IPS-NIHi7 (cell line): ENCODE results near the gene DCN.
A peak's percentile ranks its signal among the peaks of the same experiment; 100 is the strongest.

ENCODE experiments used
- DNase-seq: peaks from one replicate; pipeline ENCODE4 v3.0.0; 2012; ENCODE audit warnings: mixed read lengths; ENCODE audit errors: extremely low spot score

Gene DCN

GRCh38 chr12:91138337-91138920, 44.2 kb downstream of the DCN start:
- DNase-seq: no peak

DNA sequence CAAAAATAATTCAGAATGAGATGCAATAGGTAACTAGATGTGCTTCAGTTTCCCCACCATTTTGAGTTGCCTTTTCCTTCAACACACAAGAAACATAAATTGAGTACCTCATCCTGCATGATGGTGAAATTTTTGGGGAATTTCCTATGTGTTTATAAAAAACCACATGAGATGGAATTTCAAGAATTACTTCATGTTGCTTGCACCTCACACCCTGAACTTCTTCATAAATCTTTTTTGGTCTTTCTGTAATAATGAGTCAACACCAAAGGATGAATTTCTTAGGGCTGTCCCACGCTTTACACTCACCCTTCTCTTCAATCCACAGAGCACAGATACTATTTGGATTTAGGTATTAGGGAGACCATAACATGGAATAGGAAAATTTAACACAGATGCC, 48.7 kb downstream of the DCN start:
- no peak for DNase-seq

GRCh38 chr12:91129662-91130362, 52.8 kb downstream of the DCN start:
- DNase-seq: no peak

DNA sequence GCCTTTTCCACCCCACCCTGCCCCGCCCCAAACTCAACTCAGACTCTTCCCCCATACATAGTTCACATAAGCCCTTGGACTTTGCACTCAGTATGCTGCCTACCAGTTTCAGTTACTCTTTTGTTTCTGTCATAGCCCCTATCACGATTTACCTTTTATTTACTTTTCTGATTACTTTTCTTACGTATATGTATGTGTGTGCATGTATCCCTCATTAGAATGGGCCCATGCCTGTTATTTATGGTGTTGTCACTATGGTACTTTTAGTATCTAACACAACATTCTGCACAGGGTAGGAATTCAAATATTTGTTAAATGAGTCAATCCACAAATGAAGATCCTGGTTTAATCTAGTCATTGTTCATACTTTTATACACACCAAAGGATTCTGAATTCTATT, 54.9 kb downstream of the DCN start:
- no peak for DNase-seq

DNA sequence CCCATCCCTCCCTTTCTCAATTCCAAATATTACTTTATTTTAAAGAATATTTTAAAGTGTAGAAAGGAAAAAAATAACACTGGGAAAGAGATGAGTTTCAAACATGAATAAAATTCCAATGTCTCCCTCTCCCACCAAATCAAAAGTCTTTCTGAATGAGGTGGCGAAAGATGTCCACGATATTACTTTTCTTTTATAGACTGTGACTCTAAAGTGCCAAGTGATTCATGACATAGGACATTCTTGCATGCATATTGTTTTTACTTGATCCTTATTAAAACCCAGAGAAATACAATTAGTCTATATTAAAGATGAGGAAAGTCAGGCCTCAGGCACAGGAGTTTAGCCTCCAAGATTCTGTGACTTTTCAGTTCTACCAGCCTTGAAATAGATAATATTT, 55.3 kb downstream of the DCN start:
- no peak for DNase-seq

DNA sequence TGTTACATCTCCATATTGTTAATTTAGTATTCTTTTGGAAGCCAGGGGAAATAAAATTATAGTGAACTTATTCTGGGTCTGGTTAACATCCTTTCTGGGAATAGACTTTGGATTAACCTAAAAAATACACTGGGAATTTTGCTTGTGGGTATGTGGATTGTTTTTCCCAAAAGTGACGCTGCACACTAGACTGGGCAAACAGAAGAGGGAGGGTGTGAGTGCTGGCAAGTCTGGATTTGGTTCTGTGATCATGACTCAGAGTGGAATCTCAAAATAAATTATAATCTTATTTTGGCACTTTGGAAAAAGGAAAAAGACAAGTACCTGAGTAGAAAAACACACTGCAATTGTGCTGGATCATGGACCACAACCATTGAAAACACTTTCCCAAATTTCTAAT, 56.1 kb downstream of the DCN start:
- DNase-seq: no peak

- no peak for DNase-seq
These were observed 59.2 kb downstream of the DCN start for GRCh38 chr12:91123236-91123916.

- DNase-seq: no peak
These were observed 61.8 kb downstream of the DCN start for GRCh38 chr12:91120781-91121180.

DNA sequence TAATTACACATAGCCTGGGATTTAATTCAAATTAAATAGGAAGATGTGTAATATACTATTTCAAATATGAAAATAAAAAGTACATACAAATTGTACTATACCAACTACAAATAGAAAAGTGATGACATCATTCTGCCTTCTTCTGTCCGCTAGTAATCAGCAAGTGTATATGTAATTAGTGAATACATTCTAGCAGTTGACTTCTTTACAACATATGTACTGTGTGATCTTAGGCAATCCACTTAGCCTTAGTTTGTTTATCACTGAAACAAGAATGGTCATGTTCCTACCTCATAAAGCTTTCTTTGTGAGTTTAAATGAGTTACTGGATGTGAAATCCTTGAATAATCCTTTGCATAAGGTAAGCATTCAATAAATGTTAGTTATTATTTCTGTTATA, 63.5 kb downstream of the DCN start:
- no peak for DNase-seq

DNA sequence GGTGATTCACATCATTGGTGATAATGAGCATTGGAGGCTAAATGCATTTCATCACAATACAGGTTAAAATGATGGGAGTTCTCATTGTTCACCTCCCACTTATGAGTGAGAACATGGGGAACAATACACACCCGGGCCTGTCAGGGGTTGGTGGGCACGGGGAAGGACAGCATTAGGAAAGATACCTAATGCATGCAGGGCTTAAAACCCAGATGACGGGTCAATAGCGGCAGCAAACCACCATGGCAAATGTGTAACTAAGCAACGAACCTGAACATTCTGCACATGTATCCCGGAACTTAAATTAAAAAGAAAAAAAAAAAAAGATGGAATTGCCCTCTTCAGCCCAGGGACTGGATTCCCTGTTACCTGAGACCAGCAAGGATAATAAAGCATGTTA, 69.0 kb downstream of the DCN start:
- no peak for DNase-seq

DNA sequence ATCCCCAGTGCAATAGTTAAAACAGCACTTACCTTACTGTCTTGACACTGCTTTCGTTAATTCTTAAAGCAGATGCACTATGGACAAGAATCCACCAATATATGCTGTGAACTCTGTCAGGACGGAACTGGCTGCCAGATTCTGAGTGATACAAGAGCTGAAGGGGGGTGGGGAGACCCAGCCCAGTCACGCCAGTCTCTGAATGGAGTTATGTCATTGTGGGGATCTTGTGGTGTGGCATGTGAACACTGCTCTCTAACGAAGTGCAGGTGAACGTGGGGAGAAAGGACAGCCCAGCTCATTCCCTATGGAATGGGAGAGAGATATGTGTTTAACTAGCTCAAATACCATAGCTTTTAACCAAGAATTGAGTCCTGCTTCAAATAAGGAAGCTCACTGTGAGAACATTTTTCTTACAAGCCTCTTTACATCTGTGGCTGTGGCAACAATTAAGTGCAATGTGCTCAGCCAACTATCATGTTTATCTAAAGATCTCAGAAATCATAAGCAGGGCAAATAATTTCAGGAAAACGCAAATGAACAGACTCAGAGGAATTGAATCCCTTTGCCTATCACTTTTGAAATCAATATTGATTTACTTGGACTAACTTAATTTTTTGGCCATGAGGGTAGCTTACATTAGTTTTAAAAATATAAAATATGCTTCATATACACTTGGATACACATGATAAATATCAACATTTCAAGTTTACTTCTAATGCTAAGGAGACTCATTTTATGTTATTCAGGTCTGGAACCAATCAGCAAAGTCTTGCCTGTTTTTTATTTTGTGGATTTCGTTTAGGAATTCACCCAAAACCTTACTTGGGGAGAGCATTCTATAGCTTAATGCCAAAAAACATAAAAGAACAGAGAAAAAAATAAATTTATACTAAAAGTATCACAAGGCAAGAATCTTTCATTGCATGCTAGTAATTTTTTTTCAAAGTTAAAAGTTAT, 71.0 kb downstream of the DCN start, which contains the start of gene LUM:
TSS of gene LUM (minus strand) at position 129 of the 960 bp plus-strand sequence. CDS start 2,515 bp downstream, outside the sequence.
- DNase-seq: peak; percentile 11

- no peak for DNase-seq
These were observed 72.2 kb downstream of the DCN start for GRCh38 chr12:91110311-91110924.

DNA sequence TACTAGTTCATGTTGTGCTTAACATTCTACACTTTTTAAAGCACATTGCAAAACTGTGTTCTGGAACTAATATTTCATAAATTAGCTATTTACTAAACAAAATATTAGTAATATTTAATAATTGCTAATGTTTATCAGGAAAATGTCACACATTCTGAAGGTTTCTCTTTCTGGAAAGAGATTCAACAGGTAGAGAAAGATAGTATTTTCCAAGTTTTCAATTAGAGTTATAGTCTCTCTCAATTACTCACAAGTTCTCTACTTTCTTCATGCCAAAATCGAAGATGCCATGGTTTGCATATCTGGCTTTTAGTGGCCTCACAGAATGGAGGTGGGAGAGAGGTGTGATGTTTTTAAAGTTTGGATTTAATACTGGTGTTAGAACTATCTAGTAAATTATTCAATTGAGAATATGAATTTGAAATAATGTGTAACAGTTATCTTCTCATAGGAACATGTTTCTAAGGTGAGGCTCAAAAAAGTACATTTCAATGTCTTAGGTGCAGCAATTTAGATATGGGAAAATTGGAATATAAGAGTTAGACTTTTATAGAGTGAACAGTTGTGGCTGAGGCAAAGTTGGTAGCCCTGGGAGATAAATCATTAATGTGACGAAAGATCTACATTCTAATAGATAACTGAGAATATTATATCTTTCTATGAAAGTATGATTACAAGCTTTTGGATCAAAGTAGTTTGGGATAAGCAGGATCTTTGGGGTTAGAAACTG, 72.9 kb downstream of the DCN start:
- DNase-seq: no peak

GRCh38 chr12:91109148-91109564, 73.5 kb downstream of the DCN start:
- DNase-seq: peak; percentile 50

GRCh38 chr12:91108196-91108755, 74.3 kb downstream of the DCN start:
- no peak for DNase-seq

DNA sequence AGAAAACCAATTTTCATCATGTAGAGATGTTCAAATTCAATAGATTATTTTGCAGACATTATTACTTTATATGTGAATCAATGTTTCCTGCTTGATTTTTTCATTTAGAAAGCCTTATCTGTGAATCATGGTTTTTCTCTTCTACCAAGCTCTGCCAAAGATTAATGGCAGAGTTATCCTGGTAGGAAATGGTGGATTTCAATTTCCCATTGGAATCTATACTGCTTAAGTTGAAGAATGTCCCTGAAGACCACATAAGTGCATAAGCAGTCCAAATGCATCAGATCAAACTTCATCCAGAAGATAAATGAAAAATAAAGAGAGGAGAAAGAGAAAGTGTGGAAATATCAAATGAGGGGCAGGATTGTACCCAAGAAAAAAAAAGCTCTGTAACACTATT, 76.3 kb downstream of the DCN start:
- no peak for DNase-seq

DNA sequence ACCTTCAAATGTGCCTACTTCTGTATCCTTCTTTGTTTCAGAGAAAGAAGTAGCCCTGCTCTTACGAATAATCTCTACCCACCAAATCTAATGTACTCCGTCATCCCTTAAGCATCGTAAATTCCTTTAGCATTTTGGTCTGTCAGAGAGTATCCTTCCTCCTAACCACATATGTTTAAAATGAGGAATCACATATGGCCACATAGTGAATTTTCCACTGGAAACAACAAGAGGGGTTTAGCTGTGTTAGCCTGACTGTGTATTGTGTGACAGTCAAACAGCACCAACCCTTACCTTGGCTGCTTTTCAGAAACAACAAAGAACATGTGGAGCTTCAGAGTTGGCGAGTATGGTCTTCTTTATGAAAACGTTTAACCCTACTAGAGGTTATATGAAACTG, 76.8 kb downstream of the DCN start:
- no peak for DNase-seq

- no peak for DNase-seq
These were observed 77.7 kb downstream of the DCN start for GRCh38 chr12:91104812-91105466.

- no peak for DNase-seq
These were observed 79.0 kb downstream of the DCN start for GRCh38 chr12:91103624-91104023.

DNA sequence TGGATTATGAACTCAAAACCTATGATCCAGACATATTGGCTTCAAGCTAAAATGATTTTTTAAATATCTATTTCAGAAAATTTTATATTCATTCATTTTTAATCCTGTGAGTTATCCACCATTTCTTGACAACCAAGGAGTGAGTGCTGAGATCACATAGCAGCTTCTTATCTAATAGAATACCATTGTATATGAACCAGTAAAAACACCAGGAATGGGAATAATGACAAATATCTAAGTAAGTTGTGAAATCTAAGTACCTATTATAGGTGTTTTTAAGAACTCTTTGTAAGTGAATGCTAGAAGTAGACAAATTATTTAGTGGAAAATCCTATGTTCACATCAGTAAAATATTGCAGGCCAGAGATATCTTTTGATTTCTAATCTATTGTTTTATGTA, 79.5 kb downstream of the DCN start:
- no peak for DNase-seq
